GM21723 (cell line): ENCODE measurements around the gene OLFML3.

Experiments
- ATAC-seq: cut with Tn5 transposase; IDR thresholded peaks from one replicate; pipeline ENCODE4 v1.9.1; 2021; ENCODE audit warnings: mild to moderate bottlenecking, moderate library complexity; ENCODE audit not compliant: unreplicated experiment

OLFML3 gene, protein sequence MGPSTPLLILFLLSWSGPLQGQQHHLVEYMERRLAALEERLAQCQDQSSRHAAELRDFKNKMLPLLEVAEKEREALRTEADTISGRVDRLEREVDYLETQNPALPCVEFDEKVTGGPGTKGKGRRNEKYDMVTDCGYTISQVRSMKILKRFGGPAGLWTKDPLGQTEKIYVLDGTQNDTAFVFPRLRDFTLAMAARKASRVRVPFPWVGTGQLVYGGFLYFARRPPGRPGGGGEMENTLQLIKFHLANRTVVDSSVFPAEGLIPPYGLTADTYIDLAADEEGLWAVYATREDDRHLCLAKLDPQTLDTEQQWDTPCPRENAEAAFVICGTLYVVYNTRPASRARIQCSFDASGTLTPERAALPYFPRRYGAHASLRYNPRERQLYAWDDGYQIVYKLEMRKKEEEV

DNA sequence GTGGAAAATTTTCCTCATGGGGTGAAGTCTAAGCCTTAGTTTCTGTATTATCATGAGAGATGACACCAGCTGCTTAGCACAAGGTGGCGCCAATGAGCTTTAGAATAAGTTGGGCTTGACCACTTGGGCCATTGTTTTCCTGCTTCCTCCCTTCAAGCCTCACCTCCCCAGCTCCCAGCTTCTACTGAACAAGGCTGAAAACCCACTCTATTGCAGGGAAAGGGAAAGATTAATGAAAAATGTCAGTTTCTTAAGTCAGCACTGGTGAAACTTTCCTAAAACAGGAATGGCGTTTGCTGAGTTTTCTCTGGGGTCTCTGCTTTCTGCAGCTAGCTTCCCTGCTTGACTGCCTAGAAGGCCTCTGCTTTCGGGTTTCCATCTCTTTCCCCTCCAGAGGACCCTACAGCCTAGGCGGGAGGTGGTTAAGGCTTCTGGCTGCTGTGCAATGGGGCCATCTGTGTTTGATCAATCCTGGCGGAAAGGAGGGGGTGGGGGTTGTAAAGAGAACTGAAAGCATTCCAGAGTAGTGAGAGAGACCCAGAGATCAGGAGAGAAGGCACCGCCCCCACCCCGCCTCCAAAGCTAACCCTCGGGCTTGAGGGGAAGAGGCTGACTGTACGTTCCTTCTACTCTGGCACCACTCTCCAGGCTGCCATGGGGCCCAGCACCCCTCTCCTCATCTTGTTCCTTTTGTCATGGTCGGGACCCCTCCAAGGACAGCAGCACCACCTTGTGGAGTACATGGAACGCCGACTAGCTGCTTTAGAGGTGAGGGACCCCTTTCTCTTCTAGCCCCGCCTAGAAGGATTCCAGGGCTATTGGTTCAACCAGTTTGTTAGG is at the start of gene OLFML3:
OLFML3 (plus strand) TSS at position 612 of the 840 bp plus-strand sequence; CDS start at position 655, 43 bp downstream.
- ATAC-seq: no peak

- ATAC-seq: peak; percentile 50
Observed at GRCh38 chr1:113929750-113930498, 49.4 kb upstream of the OLFML3 start.

DNA sequence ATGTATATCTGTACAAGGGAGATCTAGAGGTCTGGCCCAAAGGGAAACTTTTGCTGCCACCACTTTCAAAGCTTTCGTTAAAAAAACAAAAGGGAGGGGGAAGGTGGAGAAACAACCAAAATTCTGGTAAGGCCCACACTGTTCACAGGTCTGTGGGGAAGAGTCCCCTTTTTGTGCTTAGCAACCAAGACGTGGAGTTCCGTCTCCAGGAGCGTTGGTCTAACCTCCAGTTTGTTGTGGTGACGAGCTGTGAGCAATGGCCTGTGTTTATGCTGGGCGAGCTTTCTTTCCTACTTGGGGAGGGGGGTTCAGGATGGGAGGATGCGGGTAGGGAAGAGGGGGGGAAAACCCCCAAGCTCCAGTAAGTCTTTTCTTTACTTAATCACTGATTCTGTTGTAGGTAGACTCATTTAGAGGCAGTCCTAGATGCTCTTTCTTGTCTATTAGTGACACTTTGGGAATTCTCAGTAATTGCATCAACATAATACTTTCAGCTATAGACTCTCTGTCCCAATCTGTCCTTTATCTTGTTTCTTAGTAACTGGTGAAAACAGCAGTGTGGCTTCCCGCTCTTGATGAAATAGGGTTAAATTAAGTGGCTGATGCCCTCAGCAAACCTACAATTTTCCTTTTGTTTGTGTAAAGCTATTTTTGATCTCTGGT is 48.6 kb upstream of the OLFML3 start:
- ATAC-seq: peak; percentile 30

- no peak for ATAC-seq
Observed at GRCh38 chr1:113931451-113931851, 47.8 kb upstream of the OLFML3 start.

GRCh38 chr1:113934006-113934405 is 45.3 kb upstream of the OLFML3 start:
- ATAC-seq: no peak

DNA sequence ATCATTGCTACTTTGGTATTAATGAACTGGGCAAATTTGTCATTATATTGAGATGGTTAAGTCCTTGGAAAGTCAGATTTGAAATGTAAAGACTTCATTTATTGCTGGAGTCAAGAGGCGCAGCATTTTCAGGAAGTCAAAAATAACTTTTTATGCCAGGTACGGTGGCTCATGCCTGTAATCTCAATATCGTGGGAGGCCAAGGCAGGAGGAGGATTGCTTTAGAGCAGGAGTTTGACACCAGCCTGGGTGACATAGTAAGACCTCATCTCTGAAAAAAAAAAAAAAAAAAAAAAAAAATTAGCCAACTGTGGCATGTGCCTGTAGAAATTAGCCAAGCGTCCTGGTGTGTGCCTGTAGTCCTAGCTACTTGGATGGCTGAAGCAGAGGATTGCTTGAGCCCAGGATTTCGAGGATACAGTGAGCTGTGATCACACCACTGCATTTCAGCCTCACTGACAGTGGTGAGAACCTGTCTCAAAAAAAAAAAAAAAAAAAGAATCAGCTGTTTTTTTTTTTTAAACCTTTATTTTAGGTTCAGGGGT is 44.7 kb upstream of the OLFML3 start:
- no peak for ATAC-seq

GRCh38 chr1:113935176-113935575 is 44.1 kb upstream of the OLFML3 start:
- ATAC-seq: no peak

DNA sequence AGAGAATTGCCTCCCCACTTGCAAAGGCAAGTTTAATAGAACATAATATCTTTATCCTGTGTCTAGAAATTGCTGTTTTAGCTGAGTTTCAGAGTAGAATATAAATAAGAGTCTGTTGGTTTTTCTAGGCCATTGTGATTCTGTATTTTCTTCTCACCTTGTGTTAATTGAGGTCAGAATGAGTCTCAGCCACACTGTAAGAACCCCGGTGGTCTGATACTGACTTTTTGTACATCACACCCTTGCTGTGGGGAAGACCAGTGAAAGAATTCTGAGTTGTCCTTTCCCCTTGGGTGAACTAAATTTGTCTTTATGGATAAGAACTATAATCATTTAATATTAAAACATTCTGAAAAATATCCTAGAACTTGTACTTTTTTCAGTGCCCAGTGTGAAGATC is 43.3 kb upstream of the OLFML3 start:
- no peak for ATAC-seq

DNA sequence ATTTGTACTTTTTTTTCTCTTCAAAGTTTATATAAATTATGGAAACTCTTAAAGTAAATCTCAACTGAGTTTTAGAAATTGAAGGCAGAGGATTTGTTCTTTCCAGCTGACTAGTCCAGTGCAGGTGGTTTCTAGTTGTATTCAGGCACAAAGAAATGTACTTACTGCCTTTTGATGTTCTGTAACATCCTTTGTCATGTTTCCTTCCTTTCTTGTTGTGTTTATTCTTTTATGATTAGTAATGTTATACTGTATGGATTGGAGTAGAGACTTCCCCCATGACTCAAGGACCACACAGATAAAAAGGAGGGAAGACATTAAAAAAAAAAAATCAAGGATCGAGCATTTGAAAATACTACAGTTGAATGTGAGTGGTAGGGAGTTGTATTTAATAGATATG is 42.1 kb upstream of the OLFML3 start:
- no peak for ATAC-seq

DNA sequence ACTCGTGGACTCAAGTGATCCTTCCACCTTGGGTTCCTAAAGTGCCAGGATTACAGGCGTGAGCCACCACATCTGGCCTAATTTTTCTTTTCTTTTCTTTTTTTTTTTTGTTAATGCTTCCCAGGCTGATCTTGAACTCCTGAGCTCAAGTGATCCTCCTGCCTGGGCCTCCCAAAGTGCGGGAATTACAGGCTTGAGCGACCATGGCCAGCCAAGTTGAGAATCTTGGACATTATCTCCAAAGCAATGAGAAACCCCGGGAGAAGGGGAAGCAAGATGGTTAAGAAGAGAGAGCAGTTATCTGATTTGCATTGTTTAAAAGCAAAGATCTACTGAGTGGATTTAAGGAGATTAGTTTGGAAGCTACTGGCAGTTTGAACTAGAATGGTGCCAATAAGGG is 41.1 kb upstream of the OLFML3 start:
- ATAC-seq: no peak

DNA sequence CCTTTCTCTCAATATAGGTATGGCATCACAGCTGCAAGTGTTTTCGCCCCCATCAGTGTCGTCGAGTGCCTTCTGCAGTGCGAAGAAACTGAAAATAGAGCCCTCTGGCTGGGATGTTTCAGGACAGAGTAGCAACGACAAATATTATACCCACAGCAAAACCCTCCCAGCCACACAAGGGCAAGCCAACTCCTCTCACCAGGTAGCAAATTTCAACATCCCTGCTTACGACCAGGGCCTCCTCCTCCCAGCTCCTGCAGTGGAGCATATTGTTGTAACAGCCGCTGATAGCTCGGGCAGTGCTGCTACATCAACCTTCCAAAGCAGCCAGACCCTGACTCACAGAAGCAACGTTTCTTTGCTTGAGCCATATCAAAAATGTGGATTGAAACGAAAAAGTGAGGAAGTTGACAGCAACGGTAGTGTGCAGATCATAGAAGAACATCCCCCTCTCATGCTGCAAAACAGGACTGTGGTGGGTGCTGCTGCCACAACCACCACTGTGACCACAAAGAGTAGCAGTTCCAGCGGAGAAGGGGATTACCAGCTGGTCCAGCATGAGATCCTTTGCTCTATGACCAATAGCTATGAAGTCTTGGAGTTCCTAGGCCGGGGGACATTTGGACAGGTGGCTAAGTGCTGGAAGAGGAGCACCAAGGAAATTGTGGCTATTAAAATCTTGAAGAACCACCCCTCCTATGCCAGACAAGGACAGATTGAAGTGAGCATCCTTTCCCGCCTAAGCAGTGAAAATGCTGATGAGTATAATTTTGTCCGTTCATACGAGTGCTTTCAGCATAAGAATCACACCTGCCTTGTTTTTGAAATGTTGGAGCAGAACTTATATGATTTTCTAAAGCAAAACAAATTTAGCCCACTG is 38.7 kb upstream of the OLFML3 start:
- ATAC-seq: peak; percentile 54

DNA sequence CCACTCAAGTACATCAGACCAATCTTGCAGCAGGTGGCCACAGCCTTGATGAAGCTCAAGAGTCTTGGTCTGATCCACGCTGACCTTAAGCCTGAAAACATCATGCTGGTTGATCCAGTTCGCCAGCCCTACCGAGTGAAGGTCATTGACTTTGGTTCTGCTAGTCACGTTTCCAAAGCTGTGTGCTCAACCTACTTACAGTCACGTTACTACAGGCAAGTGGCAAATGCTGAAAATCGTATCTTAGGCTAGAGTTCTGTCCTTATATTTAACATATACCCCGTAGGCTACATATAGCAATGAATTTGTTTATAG is 38.1 kb upstream of the OLFML3 start:
- no peak for ATAC-seq

DNA sequence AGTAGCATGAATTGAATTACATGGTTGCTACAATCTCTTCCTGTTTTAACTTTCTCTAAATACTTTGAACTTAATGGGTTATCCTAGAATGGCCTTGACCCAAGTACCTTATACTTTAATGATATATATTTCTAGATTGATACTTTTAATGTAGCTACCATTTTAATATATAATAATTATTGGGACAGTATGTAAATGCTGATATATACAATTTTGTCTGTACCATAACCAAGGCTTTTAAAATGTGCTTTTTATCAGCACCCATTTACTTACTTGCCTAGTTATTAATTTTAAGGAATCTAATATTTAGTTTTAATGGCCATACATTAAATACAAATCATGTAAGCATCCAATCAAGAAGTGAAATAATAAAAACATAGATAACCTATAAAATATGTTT is 36.7 kb upstream of the OLFML3 start:
- ATAC-seq: no peak

DNA sequence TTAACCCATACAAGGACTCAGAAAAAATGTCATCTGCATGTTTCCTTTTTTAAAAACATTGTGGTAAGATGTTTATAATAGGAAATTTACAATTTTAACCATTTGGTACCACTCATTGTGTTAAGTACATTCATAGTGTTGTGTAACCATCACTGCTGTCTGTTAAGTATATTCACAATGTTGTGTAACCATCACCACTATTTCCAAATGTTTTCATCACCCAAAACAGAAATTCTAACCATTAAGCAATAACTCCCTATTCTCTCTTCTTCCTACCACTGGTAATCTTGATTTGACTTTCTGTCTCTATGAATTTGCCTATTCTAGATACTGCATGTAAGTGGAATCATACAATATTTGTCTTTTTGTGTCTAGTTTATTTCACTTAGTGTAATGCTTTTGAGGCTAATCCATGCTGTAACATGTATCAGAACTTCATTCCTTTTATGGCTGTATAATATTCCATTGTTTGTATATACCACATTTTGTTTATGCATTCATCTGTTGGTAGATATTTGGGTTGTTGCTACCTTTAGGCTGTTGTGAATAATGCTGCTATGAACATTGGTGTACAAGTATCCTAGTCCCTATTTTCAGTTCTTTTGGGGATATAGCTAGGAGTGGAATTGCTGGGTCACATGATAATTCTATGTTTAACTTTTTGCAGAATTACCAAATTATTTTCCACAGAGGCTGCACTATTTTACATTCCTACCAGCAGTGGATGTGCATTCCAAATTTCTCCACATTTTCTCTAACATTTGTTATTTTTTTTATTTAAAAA is 36.1 kb upstream of the OLFML3 start:
- no peak for ATAC-seq

- no peak for ATAC-seq
Observed at GRCh38 chr1:113945329-113945728, 33.9 kb upstream of the OLFML3 start.

- ATAC-seq: no peak
Observed at GRCh38 chr1:113946112-113946511, 33.2 kb upstream of the OLFML3 start.

GRCh38 chr1:113946678-113947387 is 32.4 kb upstream of the OLFML3 start:
- ATAC-seq: no peak

DNA sequence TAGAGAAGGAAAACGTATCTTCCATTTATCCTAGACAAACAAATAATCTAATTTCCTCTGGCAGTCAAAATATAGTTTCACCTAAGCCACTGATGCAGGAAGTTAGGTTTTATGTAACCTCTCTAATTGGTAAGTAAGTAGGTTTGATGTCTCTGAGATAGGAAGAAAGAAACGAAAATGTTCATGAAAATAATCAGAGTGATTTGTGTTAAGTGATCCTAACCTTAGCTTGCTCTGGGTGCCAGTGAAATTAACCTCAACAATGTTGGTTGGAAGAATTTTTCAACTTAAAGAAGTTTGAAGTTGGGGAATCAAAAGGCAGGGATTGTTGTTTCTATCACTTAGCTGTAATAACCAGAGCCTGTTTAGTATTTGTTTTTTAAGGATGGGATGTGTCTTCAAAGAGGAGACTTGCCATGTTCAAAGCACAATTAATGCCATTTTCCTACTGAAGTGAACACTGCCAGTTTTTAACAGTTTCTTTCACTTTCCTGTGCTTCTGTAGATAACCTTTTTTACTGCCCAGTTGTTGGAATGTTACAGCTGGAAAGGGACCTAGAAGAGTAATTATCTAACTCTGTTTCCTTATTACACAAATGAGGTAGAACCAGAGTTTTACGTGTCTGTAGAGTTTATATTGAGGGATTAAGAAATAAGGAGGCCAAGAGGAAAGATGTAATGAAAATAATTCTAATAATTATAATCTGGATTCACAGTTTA is 31.7 kb upstream of the OLFML3 start:
- ATAC-seq: no peak
